HTERT RPE-1 (cell line): Measurements from ENCODE around the gene HOXD8.

ENCODE experiments used
- in situ Hi-C: fragments of 300-500 bp; cut with MboI; formaldehyde crosslinking; loops from 4 replicates; pipeline ENCODE4 v1.14.3; 2020; ENCODE audit warnings: low sequenced_read_pairs

Gene HOXD8

DNA sequence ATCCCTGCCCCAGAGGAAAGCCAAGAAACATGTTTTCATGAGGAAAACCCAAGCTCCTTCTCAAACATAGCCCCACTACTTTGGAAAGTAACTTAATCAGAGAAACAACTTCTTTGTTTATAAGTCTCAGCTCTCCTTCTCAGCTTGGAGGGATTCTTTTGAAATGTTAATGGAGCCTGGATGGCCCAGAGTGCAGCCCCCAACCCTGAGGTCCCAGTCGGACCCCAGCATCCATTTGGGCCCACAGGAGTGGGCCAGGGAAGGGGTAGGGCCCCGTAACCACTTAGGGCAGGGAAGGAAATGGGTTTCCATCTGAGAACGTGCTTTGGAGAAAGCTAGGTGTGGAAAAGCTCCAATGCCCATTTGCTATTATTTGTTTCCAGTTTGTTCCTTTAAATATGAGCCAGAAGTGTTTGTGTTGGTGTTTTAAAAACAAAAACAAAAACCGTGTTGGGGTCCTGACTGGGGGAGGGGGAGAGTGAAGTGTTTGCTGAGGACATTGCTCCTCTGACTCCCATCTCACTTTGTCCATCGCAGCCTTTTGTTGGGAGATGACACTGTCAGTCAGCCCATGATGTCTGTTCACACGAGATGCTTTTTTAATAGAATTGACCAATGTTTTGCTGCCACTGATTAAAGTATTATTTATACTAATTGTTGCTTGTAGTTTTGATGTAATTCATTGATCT is 26.0 kb downstream of the HOXD8 start:
- in situ Hi-C loops = no loop called here

DNA sequence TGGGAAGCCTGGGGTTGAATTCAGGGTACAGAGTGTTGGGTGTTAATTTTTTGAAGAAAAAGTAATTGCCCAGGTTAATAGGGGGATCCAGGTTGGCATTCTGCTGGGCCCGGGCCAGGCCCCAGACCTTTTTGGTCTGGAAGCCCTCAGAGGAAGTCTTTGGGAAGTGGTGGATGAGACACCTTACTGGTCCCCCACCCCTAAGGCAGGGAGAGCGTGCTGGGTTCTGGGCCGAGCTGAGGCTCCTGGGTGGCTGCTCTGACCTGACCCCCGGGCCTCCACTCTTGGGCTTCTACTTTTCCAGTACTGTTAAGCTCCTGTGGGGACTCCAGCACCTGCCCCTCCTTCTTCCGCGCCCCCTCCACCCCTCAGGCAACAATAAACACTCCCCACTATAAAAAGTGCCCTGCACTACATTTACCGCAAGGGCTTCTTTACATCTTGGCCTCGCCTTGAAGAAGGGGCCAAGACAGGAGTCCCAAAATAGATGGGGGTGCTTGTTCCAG is 26.8 kb downstream of the HOXD8 start:
- in situ Hi-C loops = no loop called here

DNA sequence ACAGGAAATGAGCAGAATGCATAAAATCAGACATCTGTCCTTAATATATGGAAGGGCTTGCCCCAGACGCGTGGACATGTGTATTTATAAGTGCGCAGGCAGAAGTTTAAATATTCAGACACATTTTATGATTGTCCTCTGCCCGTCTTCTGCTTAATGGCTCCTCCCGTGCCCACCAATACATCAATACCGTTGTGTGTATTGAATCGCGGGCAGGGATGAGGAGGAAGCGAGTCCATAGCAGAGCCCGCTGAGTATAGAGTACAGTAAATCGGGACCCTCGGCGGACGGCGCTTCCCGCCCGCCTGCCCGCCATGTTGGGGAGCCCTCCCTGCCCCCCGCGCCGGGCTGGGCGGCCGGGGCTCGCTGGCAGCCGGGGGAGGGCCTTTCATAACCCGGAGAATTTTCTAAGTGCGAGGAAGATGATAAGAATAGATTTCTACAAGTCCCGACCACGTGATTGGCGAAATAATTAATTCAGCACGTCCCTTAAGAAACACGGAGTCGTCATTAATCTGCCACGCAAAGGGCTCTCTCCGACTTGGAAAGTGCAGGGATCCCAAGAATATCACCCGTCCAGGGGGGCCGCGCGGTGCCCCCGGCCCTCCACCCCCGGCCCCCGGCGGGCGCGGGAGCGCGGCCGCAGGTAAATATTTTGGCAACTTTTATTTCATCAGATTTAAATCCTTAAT is 27.4 kb downstream of the HOXD8 start, which contains the start of gene HOXD3:
Gene HOXD3, plus strand, starts transcription at position 501 of the 692 bp plus-strand sequence. CDS start 11,808 bp downstream, outside the sequence.
- in situ Hi-C loops = no loop called here

DNA sequence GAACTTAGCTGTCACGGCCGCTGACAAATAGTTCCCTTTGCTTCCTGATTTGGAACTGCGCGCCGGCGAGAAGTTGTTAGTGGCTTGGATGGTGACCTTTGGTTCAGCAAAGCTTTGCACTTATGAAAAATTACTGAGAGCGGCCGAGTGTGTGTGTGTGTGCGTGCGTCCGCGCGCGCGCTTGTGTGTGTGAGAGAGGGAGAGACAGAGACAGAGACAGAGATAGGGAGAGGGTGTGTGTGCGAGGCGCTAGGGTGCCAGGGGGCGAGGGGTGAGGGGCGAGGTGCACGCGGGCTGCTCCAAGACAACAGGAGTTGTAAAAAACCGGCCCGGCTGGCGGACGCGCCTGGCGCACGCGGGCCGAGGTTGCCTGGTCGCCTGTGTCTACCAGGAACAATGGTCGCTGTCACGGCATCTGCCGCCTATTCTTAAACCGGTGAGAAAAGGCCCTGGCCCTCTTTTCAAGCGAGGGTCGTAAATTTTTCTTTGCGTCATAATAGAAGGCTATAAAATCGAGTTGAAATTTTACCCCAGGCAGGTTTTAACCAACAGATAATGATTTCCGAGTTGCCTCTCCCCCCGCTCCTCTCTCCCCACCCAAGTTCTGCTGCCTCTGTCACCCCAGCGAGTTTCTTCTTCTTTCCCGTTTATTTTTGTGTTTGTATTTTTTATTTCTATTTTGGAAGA is 28.1 kb downstream of the HOXD8 start:
- in situ Hi-C loops = no loop called here

DNA sequence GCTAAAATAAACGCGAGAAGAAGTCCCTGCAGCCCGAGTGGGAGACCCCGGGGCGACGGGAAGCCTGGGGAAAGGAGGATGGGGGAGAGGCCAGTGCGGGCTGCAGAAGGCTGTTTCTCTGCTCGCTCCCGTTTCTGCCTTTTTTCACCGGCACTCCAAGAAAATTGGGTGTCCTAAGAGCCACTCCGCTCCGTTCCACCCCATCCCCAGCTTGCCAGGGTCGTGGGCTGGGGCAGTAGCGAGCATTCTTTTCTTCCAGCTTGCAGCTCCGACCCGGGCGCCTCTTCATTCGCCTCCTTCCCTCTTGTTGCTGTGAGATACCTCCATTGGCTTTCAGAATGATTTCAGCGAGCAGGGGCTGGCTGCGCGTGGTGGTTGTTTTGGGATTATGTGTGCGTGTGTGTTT is 28.7 kb downstream of the HOXD8 start:
- in situ Hi-C loops = no loop called here

DNA sequence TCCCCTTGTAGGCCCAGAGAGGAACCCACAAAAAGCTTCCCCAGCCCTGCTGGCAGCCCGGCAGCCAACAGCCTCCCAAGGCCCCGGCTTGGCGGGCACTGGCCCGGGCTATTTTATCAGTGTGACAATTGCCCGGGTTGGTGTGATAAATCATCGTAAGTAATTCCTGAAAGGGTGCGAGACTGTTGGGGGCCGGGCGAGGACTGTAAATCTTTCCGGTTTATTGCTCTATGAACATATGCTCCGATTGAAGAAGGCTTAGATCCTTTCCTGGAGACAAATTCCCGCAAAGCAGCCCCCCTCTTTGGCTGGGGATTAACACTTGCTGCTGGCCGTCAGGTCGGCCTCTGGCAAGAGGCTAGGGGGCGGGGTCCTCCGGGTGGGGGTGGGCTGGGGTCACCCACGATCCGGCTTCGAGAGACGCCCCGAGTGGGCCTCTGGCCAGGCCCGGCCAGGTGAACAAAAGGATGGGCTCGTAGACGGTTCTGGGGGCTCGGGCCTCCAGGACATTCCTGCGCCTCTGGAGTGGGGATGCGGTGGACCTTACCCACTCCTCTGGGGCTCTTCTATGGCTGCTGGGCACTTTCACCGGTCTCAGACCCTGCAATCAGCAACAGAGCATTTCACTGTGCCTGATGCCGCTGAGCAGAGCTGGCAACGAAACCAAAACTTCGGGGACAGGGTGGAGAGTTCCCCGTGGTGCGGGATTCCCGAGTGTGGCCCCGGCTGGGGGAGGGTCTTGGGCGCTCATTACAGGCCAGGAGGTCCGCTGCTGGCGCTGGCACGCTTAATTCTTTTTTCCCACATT is 29.6 kb downstream of the HOXD8 start:
- in situ Hi-C loops = no loop called here

DNA sequence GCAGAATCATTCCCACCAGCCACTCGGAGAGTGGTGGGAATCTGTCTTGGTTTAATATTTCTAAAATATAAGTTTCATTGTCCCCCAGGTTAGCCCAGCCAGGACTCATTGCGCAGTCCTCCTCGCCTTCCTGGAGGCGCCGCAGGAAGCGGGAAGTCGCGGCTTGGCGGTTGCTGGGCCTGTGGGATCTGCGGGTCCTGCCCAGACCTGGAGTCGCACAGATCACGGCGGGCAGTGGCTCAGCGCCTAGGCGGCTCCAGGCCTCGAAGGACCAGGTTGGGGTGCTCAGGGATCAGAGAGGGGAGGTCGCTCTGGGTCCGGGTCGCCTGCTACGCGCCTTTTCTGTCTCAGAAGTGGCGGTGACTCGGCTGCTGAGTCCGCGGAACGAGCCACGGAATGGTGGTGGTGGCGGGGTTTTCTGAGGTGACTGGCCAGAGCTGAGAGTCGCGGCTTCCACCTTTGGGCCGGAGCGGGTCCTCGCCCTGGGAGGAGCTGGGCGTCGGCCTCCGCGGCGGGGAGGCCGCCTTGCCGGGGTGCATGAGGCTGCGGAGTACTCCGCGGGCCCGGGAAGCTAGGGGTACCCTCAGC is 30.3 kb downstream of the HOXD8 start:
- in situ Hi-C loops = no loop called here

DNA sequence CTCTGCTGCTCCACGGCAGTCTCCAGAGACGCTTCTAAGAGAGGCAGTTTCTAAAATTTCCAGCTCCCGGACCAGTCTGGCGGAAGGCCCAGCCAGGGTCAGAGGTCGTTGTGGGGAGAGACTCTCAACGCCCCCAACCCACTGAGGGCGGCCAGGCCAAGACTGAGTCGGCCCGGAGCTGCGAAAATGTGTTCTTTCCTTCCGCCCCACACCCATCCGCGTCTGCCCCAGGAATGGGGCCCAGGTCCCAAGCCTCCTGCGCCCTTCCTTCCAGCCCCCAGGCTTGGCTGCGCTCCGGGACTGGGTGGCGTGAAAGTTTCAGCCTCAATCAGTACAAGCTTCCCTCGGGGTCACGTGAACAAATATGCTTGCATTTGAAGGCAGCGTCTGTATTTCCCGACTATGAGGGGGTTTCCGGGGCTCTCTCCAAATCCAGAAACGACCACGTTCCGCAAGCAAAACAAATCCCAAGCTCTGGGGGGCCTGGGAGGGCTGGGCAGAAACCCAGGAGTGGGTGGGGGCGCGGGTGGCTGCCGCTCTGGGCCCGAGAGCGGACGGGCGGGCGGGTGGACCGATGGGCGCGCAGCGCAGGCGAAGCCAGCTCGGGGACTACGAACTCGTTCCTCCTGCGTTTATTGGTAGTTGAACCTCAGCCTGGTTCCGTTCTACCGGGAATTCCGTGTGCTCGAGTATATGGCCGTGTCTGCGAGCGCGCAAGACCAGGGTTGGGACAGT is 30.9 kb downstream of the HOXD8 start:
- in situ Hi-C loops = no loop called here

DNA sequence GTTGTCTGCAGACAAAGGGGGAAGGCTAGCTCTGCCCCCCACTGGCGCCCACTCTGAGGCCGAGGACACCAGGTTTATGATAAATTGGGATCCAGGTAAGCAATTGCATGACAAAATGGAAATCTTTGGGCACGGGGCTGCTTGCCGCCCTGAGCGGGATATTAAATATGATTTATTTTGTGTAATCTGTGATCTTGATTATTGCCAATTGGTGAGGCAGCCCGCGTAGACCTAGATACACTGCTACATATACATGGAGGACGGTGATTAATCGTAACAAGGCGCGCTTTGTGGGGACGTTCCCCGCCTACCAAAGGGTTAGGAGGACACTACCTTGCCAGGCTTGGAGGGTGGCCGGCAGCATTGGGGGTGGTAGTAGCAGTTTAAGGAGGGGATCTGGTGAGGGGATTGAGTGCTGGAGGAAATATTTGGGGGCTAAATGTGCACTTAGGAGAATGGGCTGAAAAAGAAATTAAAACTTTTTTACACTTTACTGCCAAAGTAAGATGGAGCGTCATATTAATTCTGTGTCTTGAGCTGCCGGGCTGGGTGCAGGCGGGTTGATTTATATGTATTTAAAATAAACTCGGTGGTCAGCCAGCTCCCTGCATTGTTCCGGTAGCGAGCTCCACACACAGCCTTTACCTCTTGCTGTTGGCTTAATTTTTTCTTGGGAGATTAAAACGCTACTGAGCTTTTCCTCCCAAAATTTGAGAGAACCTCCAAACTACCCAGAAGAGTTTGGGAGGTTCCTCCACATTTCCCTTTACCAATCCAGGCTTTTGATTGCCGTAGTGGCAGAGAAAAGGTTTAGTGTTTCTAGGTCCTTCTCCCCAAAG is 31.7 kb downstream of the HOXD8 start:
- in situ Hi-C loops = no loop called here

DNA sequence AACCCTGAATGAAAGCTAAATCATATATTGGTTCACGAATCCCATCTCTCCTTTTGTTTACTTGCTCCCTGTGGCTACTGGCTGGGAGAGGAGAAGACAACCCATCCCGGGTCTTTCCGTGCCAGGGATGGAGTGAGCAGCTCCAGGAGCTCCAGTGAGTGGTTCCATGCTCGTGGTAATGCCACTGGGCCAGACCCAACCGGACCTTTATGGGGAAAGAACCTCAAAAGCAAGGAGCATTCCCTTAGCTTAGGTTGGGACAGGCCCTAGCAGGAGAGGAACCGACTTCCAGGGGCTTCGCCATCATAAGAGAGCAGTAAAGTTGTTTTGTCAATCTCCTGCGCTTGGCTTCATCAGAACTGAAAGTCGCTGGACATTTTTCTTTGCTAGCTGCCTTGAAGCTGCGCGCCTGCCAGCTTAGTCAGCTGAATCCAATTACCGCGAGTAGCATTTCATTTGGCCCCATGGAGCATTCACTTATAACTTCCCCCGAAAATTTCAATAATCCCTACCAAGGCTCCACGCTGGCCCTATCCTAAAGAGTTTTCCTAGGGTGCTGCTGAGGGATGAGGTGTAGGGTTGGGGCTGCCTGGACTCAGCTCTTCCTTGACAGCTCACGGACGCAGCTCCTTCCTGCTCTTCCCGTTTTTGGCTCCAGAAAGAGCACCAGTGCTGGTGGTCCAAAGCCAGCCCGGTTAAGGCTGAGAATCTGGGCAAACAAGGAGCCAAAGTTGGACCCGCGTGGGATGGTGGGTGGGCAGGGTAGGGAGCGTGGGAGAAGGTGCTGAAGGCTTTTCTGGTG is 32.5 kb downstream of the HOXD8 start:
- in situ Hi-C loops = no loop called here

DNA sequence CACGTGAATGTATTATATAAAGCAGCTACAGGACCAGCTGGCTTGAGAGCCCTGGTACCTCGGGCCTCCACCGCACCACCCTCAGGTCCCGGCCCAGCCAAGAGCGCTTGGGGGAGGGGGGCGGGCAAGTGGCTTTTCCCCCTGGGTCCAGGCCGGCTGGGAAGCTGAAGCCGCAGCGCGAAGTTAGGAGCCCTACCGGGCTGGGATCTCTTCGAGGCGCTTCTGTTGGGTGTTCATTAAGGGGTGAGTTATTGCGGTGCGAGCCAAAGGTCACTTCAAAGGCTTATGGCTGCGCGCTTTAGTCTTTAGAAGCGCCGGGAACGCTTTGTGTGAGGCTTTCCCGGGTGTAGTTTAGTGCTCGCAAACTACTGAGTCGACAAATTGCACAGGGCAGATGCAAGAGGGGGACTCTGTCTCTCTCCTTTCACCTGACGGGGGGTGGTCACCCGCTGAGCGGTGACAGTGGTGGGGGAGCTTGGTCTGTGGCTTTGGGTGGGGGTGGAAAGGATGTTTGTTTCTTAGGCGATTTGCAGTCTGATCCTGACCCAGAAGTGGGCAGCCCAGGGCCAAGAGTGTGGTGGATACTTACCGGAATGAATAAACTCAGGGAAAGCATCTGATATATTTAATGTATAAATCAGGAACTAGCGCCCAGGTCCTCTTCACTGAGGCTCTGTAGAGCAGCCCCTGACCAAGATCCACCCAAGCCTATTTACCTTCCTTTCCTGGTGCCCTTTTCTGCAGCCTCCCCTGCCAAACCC is 33.6 kb downstream of the HOXD8 start:
- in situ Hi-C loops = no loop called here

DNA sequence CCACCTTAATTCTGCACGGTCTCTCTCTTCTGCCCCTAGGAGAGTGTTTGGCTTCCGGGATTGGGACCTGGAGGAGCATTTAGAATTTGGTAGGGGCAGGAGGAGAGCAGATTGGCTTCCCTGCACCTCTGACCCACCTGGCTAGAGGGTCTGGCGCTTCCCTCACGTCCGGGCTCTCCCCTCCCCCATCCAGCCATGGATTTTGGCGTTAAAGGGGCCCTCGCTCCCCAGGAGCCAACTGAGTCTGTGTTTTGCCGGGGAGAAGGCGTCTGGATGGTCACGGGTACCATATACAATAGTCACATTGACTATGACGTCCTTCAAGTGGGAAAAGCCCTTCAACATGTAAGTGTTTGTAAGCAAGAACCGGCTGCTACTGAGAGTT is 34.2 kb downstream of the HOXD8 start:
- in situ Hi-C loops = no loop called here

DNA sequence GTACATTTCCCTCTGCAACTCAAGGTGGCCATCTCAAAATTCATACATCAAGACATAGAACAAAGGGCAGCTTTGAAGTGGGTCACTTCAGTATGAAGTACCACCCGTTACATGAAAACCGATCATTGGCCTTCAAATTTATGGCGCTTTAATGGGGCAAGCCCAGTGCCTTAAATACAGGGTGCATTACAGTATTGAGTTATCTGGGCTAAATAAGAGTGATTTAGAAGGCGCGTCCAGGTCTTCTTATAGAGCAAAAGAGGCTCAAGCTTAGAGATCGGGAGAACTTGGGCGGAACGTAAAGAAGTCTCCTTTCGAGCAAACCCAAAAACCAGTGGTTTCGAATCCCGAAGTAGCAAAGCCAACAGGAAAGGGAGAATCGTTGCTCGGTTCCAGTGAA is 34.7 kb downstream of the HOXD8 start:
- in situ Hi-C loops = no loop called here

DNA sequence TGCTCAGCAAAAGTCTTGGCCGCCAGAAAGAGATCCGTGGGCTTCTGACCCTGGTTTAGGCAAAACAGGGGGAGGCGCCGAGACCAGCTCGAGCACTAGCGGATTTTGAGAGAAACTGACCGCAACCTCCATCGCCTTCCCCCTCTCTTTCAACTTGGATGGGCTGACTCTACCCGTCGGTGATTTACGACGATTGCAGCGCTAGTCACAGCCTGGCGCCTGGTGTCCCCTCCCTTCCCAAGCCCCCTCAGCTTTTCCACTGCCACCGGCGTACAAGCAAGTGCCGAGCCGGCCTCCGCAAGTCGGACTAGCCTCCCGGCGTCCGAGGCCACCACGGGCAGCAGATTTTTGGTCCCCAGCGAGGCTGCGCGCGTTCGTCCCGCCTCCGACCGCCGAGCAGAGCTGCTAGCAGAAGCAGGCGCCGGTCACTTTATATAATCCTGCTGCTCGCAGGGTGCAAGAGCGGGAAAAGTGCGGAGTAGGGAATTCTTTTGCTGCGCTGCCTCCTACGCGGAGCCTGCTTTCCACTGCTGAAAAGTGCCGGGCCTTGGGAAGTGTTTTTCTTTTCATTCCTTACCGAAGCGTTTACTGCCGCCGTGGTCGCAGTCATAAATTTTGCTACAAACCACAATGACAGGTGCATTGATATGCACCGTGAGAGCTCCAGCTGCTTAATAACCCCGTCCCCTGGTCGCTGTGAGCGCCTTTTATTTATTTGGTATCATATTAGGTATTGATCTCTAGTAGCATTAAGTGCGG is 35.3 kb downstream of the HOXD8 start:
- in situ Hi-C loops = no loop called here

DNA sequence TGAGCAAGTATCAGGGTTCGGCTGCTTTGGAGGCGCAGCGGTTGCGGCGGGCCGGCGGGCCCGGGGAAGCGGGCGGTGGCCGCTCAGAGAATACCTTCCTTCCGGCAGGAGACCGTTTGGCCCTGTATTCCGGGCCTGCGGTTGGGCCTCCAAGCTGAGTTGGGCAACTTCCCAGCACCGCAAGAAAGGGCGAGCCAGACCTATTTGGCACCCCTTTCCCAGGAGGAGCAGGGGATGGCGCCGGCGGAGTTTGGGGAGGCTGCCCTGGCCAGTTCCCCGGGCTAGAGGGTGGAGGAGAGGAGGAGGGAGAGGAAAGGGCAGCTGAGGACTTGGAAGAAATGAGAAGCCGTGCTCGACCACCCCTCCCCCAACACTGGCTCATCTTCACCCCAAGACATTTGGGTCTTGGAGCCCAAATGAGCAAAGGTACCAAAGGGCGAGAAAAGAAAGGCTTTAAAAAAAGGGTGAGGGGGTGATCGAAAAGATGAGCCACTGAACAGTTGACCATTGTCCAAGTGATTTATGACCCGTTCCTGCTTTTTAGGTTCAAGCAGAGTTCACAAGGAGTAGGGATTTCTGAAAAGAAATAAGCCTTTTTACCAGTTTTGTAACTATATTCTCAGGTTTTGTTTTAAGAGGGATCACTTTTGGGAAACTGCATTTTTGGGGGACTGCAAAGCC is 36.0 kb downstream of the HOXD8 start:
- in situ Hi-C loops = no loop called here

DNA sequence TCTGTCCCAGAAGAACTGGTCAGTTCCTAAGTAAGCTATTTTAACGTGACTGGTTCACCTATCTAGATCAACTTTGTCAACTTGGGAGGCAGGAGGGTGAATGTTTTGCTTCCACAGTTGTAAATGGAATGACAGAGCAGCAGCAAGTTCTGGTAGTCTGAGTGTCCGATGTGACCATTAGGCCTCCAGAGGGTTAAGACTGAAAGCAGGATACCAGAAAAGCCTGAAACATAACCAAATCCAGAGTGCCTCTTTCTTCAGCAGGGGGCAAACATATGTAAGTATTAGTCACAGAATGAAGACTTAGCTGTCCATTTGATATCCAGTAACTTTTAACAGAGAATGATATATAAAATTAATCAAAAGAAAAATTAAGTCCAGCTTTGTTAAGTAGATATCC is 36.8 kb downstream of the HOXD8 start:
- in situ Hi-C loops = no loop called here
